SK-N-SH treated with all-trans-retinoic acid at 6 μM for 48 hours (cell line): ENCODE measurements around the gene PSMB10.

Experiments used
- ATAC-seq: fragments of 200-7000 bp; cut with Tn5 transposase; 3 replicates; pipeline ENCODE4 v1.9.1; 2020; ENCODE audit warnings: mild to moderate bottlenecking, moderate library complexity
- ARNTL ChIP-seq: fragments of 450-650 bp; formaldehyde crosslinking; IDR thresholded peaks from 2 replicates; pipeline ENCODE4 v1.5.0; 2020; ENCODE audit warnings: low read depth, mild to moderate bottlenecking, moderate library complexity, borderline replicate concordance
- BACH2 ChIP-seq: fragments of 250-450 bp; sonication (Bioruptor Pico); IDR thresholded peaks from 2 replicates; pipeline ENCODE4 v1.9.0; 2021; ENCODE audit warnings: mild to moderate bottlenecking, borderline replicate concordance
- CREB5 ChIP-seq: fragments of 250-450 bp; sonication (Bioruptor Pico); IDR thresholded peaks from 2 replicates; pipeline ENCODE4 v1.5.1; 2020; ENCODE audit warnings: low read depth, mild to moderate bottlenecking, moderate library complexity
- CSDC2 ChIP-seq: fragments of 250-450 bp; sonication (Bioruptor Pico); IDR thresholded peaks from 2 replicates; pipeline ENCODE4 v1.5.0; 2020; ENCODE audit warnings: mild to moderate bottlenecking, moderate library complexity
- CSRNP3 ChIP-seq: fragments of 250-450 bp; sonication (Bioruptor Pico); IDR thresholded peaks from 2 replicates; pipeline ENCODE4 v1.5.1; 2021; ENCODE audit warnings: mild to moderate bottlenecking, moderate library complexity
- ESRRG ChIP-seq: fragments of 250-450 bp; sonication (Bioruptor Pico); IDR thresholded peaks from 2 replicates; pipeline ENCODE4 v1.6.1; 2021; ENCODE audit warnings: mild to moderate bottlenecking
- GLIS3 ChIP-seq: fragments of 250-450 bp; sonication (Bioruptor Pico); IDR thresholded peaks from 2 replicates; pipeline ENCODE4 v1.5.0; 2020; ENCODE audit warnings: mild to moderate bottlenecking, moderate library complexity
- ISL1 ChIP-seq: fragments of 250-450 bp; sonication (Bioruptor Pico); IDR thresholded peaks from 2 replicates; pipeline ENCODE4 v2.1.2; 2022; ENCODE audit warnings: mild to moderate bottlenecking, moderate library complexity
- PATZ1 ChIP-seq: fragments of 250-450 bp; sonication (Bioruptor Pico); IDR thresholded peaks from 2 replicates; pipeline ENCODE4 v1.8.0; 2020; ENCODE audit warnings: mild to moderate bottlenecking, moderate library complexity, borderline replicate concordance
- POU6F1 ChIP-seq: fragments of 250-450 bp; sonication (Bioruptor Pico); IDR thresholded peaks from 2 replicates; pipeline ENCODE4 v1.8.0; 2021; ENCODE audit warnings: low read depth, mild to moderate bottlenecking, moderate library complexity, borderline replicate concordance
- PPARA ChIP-seq: fragments of 250-450 bp; sonication (Bioruptor Pico); IDR thresholded peaks from 2 replicates; pipeline ENCODE4 v1.5.0; 2020; ENCODE audit warnings: mild to moderate bottlenecking, borderline replicate concordance
- RARB ChIP-seq: fragments of 250-450 bp; sonication (Bioruptor Pico); IDR thresholded peaks from 2 replicates; pipeline ENCODE4 v1.8.0; 2021; ENCODE audit warnings: mild to moderate bottlenecking, moderate library complexity
- SNAI2 ChIP-seq: fragments of 250-450 bp; sonication (Bioruptor Pico); IDR thresholded peaks from 2 replicates; pipeline ENCODE4 v1.5.0; 2020; ENCODE audit warnings: mild to moderate bottlenecking, moderate library complexity
- TCF4 ChIP-seq: fragments of 250-450 bp; sonication (Bioruptor Pico); IDR thresholded peaks from 2 replicates; pipeline ENCODE4 v1.8.0; 2021; ENCODE audit warnings: mild to moderate bottlenecking, moderate library complexity, borderline replicate concordance
- TOX ChIP-seq: fragments of 250-450 bp; sonication (Bioruptor Pico); IDR thresholded peaks from 2 replicates; pipeline ENCODE4 v1.8.0; 2021; ENCODE audit warnings: mild to moderate bottlenecking, moderate library complexity, borderline replicate concordance
- TSHZ2 ChIP-seq: fragments of 250-450 bp; sonication (Bioruptor Pico); IDR thresholded peaks from 2 replicates; pipeline ENCODE4 v1.5.0; 2020; ENCODE audit warnings: mild to moderate bottlenecking, moderate library complexity
- ZC3H10 ChIP-seq: fragments of 250-450 bp; sonication (Bioruptor Pico); IDR thresholded peaks from 2 replicates; pipeline ENCODE4 v1.5.1; 2021; ENCODE audit warnings: mild to moderate bottlenecking, moderate library complexity
- ZFP3 ChIP-seq: fragments of 250-450 bp; sonication (Bioruptor Pico); IDR thresholded peaks from 2 replicates; pipeline ENCODE4 v1.5.0; 2020; ENCODE audit warnings: mild to moderate bottlenecking, moderate library complexity
- ZFP30 ChIP-seq: fragments of 450-650 bp; formaldehyde crosslinking; IDR thresholded peaks from 2 replicates; pipeline ENCODE4 v1.5.0; 2022; ENCODE audit warnings: mild to moderate bottlenecking, moderate library complexity
- ZNF565 ChIP-seq: fragments of 450-650 bp; formaldehyde crosslinking; conservative IDR thresholded peaks from 2 replicates; pipeline ENCODE4 v1.5.0; 2020; ENCODE audit warnings: low read depth, mild to moderate bottlenecking, moderate library complexity
- ZNF70 ChIP-seq: fragments of 450-650 bp; formaldehyde crosslinking; IDR thresholded peaks from 2 replicates; pipeline ENCODE4 v1.5.0; 2020; ENCODE audit warnings: mild to moderate bottlenecking, moderate library complexity
- ZNF8 ChIP-seq: fragments of 450-650 bp; formaldehyde crosslinking; IDR thresholded peaks from 2 replicates; pipeline ENCODE4 v1.5.0; 2020; ENCODE audit warnings: mild to moderate bottlenecking, moderate library complexity

Gene PSMB10

GRCh38 chr16:67907397-67908180, 29.1 kb downstream of the PSMB10 start:
- no peak for ATAC-seq
- TF ChIP-seq ZNF70 (CRISPR knock-in tag) = no peak
- no peak for TF ChIP-seq ESRRG (CRISPR knock-in tag)
- TF ChIP-seq TSHZ2 (CRISPR knock-in tag) = no peak
- TF ChIP-seq TCF4 (CRISPR knock-in tag) = no peak
- TF ChIP-seq POU6F1 (CRISPR knock-in tag) = no peak
- no peak for TF ChIP-seq ZNF565 (CRISPR knock-in tag)
- TF ChIP-seq PATZ1 (CRISPR knock-in tag) = no peak
- TF ChIP-seq PPARA (CRISPR knock-in tag) = no peak
- TF ChIP-seq CREB5 (CRISPR knock-in tag) = no peak
- TF ChIP-seq ZFP3 (CRISPR knock-in tag) = no peak
- TF ChIP-seq ZNF8 = no peak
- TF ChIP-seq CSDC2 (CRISPR knock-in tag) = no peak
- TF ChIP-seq ARNTL = no peak
- TF ChIP-seq ZC3H10 (CRISPR knock-in tag) = no peak
- no peak for TF ChIP-seq RARB
- TF ChIP-seq BACH2 = no peak
- no peak for TF ChIP-seq CSRNP3
- TF ChIP-seq GLIS3 (CRISPR knock-in tag) = no peak
- TF ChIP-seq ZFP30 (CRISPR knock-in tag) = no peak
- no peak for TF ChIP-seq ISL1 (CRISPR knock-in tag)
- TF ChIP-seq, all 23 proteins: peak for 0

GRCh38 chr16:67902831-67903230, 33.8 kb downstream of the PSMB10 start:
- ATAC-seq = no peak
- TF ChIP-seq TOX (CRISPR knock-in tag) (no peak), PPARA (CRISPR knock-in tag) (no peak), TCF4 (CRISPR knock-in tag) (no peak), PATZ1 (CRISPR knock-in tag) (no peak), POU6F1 (CRISPR knock-in tag) (no peak), SNAI2 (CRISPR knock-in tag) (no peak), CSRNP3 (no peak), ZFP30 (CRISPR knock-in tag) (no peak), ZNF70 (CRISPR knock-in tag) (no peak)
